Stimulated activated CD8-positive, alpha-beta memory T cell treated with anti-CD3 and anti-CD28 coated beads, Interleukin-7, amount 100 ng/mL, for 1 hour (primary cell): ENCODE data around the gene ERBB4.

Experiments used
- DNase-seq, 2 donors: peaks; one replicate each; pipeline ENCODE4 v3.0.0-alpha.2; 2020; ENCODE audit warnings: low read depth in 2 of 2

The ERBB4 gene

GRCh38 chr2:211349031-211349430 lies 1189.6 kb downstream of the ERBB4 start:
- no peak for DNase-seq

GRCh38 chr2:211347328-211347727 lies 1191.3 kb downstream of the ERBB4 start:
- no peak for DNase-seq

- no peak for DNase-seq
Observed at GRCh38 chr2:211344289-211344688, 1194.3 kb downstream of the ERBB4 start.

GRCh38 chr2:211333377-211333776 lies 1205.2 kb downstream of the ERBB4 start:
- no peak for DNase-seq

- no peak for DNase-seq
Observed at GRCh38 chr2:211331736-211332135, 1206.9 kb downstream of the ERBB4 start.

GRCh38 chr2:211329882-211330281 lies 1208.7 kb downstream of the ERBB4 start:
- DNase-seq, result no peak

- DNase-seq, result no peak
Observed at GRCh38 chr2:211329421-211329820, 1209.2 kb downstream of the ERBB4 start.

- no peak for DNase-seq
Observed at GRCh38 chr2:211328126-211328525, 1210.5 kb downstream of the ERBB4 start.
